ENCODE data around the gene MRPL49.
A peak's percentile ranks its signal among the peaks of the same experiment; 100 is the strongest.
"Not testable (repeated sequence)": the region's sequence is repeated elsewhere in the genome, so short reads cannot be mapped to it uniquely, and the experiment has no call there.

Gene MRPL49

DNA sequence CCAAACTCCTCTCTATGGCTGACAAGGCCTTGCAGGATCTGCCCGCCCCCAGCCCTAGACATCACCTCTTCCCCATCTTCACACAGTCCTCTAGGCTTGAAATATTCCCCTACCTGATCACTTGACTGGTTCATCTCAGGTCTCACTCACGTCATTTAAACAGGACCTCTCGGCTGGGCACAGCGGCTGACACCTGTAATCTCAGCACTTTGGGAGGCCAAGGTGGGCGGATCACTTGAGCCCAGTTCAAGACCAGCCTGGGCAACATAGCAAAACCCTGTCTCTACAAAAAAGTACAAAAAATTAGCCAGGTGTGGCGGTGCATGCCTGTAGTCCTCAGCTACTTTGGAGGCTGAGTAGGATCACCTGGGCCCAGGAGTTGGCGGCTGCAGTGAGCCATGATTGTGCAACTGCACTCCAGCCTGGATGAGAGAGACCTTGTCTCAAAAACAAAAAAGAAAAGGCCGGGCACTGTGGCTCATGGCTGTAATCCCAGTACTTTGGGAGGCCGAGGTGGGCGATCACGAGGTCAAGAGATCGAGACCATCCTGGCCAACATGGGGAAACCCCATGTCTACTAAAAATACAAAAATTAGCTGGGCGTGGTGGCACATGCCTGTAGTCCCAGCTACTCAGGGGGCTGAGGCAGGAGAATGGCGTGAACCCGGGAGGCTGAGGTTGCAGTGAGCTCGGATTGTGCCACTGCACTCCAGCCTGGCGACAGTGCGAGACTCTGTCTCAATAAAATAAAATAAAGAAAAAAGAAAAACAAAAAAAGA is 3.0 kb upstream of the MRPL49 start:
- DNase-seq = not testable (repeated sequence)

DNA sequence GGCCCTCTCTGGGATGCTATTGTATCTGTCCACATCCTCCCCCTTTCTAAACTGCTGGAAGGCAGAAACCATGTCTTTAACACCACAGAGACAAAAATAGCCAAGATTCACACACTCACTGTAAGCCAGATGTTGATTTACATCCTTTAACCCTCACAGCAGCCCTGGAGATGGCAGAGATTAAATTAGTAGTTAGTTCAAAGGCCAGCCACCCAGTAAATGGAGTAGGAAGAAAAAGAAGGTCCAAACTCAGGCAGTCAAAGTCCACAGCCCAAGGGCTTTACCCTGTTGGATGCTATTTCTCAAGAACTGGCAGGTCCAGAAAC is 2.5 kb upstream of the MRPL49 start:
- no peak for DNase-seq

DNA sequence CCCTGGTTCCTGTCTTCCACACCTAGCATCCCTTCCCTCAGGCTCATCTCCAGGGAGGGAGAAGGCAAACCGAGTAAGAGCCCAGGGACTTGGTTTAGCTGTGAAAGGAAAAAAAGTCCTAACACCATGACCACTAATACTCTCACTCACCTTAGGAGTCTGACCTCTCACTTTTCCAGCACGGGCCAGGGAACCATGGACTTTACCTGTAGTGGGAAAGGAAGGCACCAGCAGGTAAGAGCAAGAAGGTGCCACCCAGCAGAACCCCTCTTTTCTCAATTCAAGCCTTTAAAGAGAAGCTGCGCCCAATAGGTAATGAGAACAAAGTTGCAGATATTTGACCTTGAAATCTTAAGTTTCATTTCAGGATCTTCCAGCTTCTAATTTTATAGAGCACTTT is 1.3 kb upstream of the MRPL49 start:
- no peak for DNase-seq

- no peak for DNase-seq
Observed at GRCh38 chr11:65121447-65121864, 665 bp upstream of the MRPL49 start.

GRCh38 chr11:65124480-65125196 is 2.5 kb downstream of the MRPL49 start:
- DNase-seq = no peak

GRCh38 chr11:65125197-65126056 is 3.3 kb downstream of the MRPL49 start:
- no peak for DNase-seq

GRCh38 chr11:65126624-65127274 is 4.6 kb downstream of the MRPL49 start:
- no peak for DNase-seq

DNA sequence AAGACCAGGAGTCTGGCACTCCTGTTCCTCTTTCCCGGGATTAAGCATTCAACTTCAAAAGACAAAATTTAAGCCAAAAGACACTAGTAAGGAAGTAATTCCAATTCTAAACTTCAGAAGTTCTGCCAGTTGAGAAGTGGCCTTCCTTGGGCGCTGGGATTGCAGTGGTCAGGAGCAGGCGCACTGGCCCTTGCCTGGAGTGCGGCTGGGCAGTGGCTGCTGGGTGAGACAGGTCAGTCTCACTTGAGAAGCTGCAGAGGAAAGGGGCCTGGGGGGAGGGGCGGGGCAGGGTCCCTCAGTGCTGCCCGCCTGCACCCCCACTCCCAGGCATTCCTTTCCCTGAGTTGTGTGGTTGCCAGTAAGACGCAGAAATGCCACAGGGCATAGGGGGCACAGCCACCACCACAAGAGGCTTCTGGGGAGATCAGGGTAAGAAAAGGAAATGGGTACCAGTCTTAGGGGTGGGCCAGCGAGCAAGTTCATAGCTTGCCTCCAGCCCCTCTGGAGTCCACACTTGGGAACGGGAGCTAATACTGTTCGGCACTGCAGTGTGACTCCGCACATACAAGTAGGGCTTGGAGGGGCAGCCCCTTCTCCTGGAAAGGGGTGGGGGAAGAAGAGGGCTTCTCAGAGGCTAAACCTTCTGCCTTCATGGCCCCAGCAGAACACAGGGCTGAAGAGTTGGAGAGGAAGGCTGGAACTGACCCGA is 5.5 kb downstream of the MRPL49 start:
- DNase-seq = no peak

DNA sequence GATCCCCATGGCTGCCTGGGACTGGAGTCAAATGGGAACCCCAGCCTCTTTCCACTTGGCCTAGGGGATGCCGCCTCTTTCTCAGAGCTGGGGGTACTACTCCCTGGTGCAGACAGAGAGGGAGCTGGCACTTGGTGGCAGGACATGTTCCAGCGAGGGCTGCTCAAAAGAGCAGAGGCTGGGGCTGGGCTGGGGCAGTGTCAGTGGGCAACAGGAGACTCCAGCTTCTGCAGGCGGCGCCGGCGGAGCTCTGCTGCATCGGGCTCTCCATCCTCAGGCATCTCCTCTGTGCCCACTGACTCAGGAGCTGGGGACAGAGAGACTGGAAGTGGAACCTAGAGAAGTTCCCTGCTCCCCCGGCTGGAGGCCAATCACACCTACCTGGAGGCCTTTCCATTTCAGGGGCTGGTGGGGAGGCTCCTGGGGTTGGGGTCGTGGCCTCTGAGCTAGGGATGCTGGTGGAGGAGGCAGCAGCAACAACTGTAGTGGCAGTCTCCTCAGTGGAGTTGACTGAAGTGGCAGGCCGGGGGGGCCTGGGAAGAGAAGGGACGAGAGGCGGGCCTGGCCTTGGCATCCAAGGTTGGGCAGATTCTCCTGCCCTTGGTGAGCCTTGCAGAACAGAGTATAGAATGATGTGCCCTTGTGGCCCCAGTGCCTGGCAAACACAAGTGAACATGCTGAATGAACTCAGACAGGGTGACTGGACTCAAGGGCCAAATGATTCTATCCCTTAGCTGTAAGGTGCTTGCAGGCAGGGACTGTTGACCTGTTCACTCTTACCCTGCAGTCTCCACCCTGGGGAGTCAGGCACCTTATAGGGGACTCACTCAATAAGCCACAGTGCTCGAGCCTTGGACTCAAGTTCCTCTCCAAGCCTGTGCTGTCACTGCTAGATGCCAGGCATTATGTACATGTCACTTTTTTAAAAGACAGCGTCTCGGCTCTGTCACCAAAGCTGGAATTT is 6.3 kb downstream of the MRPL49 start:
- no peak for DNase-seq

DNA sequence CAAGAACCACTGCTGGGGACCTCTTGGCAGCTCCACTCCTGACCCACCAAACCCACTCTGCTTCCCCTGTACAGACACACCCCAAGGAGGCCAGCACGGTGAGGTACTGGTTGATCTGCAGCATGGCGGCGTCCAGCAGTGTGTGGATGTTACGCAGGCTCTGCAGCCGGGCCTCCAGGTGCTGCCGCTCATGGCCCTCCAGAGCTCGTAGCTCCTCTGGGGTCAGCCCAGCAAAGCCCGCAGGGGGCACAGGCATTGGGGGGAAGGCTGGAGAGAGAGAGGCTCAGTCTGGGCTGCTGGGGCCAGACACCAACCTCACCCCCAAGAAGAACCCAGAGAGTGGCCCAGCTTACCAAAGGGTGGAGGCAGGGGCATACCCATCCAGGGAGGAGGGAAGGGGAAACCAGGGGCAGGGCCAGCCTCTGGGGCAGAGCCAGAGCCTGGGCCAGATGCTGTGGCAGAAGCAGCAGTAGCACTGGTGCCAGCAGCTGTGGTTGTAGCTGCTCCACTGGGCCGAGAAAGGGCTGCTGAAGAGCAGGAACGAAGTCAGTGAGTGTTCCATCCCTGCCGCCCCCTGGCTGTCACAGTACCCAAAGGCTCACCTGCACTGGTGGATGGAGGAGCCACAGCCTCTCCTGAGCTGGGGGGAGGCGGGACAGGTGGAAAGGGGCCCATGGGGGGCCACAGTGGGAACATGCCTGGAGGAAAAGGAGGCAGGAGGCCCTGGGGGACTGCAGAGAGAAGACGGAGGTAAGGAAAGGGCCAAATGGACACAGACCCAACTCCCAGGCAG is 7.7 kb downstream of the MRPL49 start:
- no peak for DNase-seq

GRCh38 chr11:65130631-65131416 is 8.7 kb downstream of the MRPL49 start:
- DNase-seq = no peak

- DNase-seq = no peak
Observed at GRCh38 chr11:65131417-65131776, 9.3 kb downstream of the MRPL49 start.

DNA sequence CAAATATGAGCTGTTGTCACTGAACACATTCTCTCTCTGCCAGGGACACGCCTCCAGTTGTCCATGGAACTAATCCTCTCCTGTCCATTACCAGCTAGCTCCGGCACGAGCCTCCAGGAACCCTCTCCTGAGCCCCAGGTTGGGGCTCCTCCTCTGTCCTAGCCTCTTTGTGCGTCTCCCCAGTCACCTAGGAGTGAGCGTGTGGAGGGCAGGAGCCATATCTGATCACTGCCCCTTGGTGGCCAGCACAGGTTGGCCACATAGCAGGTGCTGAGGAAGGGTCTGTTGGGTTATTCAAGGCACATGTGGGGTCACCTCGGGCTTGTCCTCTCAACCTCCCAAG is 9.7 kb downstream of the MRPL49 start:
- no peak for DNase-seq

- no peak for DNase-seq
Observed at GRCh38 chr11:65132238-65132987, 10.3 kb downstream of the MRPL49 start.

DNA sequence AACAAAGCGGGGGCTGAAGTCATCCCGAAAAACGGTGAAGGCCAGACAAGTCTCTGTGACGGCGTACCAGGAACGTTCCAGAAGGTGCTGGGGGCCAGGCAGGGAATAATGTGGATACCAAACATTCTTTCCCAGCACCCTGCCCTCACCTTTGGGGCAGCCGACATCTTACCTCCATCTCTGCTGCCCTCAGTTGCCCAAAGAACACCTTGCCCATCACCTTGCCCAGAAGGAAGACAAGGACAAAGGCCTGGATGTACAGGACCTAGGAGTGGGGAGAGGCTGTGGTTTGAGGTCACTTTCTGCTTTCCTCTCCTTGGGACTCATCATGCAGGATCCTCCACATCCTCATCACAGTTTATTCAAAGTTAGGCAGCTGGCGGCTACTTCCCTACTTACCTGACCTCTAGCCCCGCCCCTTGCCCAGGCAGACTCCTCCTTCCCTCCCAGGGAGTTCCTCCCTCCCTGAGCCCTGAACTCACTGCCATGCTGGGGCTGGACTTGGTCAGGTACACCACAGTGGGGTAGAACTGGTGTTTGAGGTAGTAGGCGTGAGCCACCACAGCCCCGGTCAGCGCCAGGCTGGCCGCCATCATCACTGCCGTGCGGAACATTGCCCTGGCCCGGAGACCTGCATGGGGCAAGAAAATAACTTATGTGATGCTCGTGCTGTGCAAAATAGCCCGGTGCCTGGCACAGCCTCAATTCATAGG is 11.0 kb downstream of the MRPL49 start:
- no peak for DNase-seq

- DNase-seq = no peak
Observed at GRCh38 chr11:65133724-65134123, 11.6 kb downstream of the MRPL49 start.

DNA sequence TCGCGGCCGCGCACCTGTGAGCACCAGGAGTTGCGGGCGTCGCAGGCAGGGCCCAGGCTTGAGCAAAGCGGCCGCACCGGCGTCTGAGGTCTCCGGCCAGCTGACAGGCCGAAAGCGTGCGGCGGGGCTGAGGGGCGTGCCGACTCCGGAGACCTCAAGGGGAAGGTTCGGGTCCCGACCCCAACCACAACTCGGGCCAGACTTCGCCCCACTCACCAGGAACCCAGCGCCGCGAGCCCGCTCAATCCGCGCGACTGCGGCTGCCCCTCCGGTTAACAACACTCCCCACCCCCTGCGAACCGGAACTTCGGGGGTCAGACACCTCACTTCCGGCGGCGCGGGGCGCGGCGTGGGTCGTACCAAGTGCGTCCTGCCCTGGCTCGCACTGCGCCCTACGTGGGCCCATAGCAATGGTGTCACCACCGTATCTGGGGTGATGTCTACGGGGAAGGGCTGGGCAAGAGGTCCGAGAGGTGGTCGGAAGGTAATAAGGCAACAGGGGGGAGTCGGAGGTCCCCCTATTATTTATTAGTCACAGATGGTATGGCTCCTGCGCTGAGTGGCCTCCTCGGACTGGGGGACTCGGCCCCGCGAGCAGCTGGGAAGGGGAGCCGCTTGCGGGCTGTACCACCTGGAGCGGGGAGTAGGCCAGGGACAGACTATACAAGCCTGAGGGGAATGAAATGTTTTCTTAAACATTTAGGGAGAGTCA is 12.3 kb downstream of the MRPL49 start, which contains the start of gene SYVN1:
TSS of gene SYVN1 (minus strand) at position 280 of the 712 bp plus-strand sequence. CDS start 918 bp downstream, outside the sequence.
- DNase-seq = peak; percentile 70 to 85

Measured in NCI-H187 (cell line).